ENCODE data around the gene CDK14. TPM values are rescaled to one million over a fixed set of nuclear protein-coding genes. Genes with fewer than 3 reads are reported as not detected.
"Not testable (repeated sequence)": the region's sequence is repeated elsewhere in the genome, so short reads cannot be mapped to it uniquely, and the experiment has no call there.

CDK14 gene
- total RNA-seq, 2 donors from 2014 or later, result 8.7 to 13.4 TPM

- H3K27ac ChIP-seq (ENCODE audit: low read depth, low read length), result no peak overlapping the region
- H3K9me3 Mint-ChIP-seq, result no peaks in the 10 kb centered on the region
- no peaks in the 10 kb centered on the region for H3K27me3 ChIP-seq (ENCODE audit: control insufficient read depth, insufficient read depth, low read length, poor library complexity, severe bottlenecking)
- peaks cover 13% of the 10 kb centered on the region for H3K9me3 ChIP-seq (ENCODE audit: control insufficient read depth, low read length)
- H3K36me3 Mint-ChIP-seq (ENCODE audit: low read depth), result no peaks in the 10 kb centered on the region
- no peak for DNase-seq
- no peak overlapping the region for H3K4me3 Mint-ChIP-seq
- H3K4me1 Mint-ChIP-seq, result peaks cover 15% of the 10 kb centered on the region
- no peaks in the 10 kb centered on the region for H3K27me3 Mint-ChIP-seq (ENCODE audit: insufficient read depth)
- no peak overlapping the region for H3K9ac ChIP-seq (ENCODE audit: extremely low read depth, low read length, poor library complexity, severe bottlenecking)
- no peaks in the 10 kb centered on the region for H3K36me3 ChIP-seq (ENCODE audit: control insufficient read depth, insufficient read depth, low read length)
- no peak overlapping the region for H3K27ac Mint-ChIP-seq
- H3K4me1 ChIP-seq (ENCODE audit: control insufficient read depth, insufficient read depth, low read length), result no peaks in the 10 kb centered on the region
- no peak overlapping the region for H3K4me3 ChIP-seq (ENCODE audit: low read length)
- no peak for TF ChIP-seq CTCF (conservative IDR thresholded peaks at IDR 0.05)
These were observed 172.9 kb downstream of the CDK14 start for GRCh38 chr7:90769036-90769435.

- H3K36me3 ChIP-seq (ENCODE audit: control insufficient read depth, insufficient read depth, low read length); H3K9me3 Mint-ChIP-seq; H3K4me1 ChIP-seq (ENCODE audit: control insufficient read depth, insufficient read depth, low read length); H3K4me3 ChIP-seq (ENCODE audit: low read length); H3K4me3 Mint-ChIP-seq; DNase-seq; H3K36me3 Mint-ChIP-seq (ENCODE audit: low read depth); H3K27me3 Mint-ChIP-seq (ENCODE audit: insufficient read depth); H3K9ac ChIP-seq (ENCODE audit: extremely low read depth, low read length, poor library complexity, severe bottlenecking); H3K4me1 Mint-ChIP-seq; H3K27ac Mint-ChIP-seq; H3K27me3 ChIP-seq (ENCODE audit: control insufficient read depth, insufficient read depth, low read length, poor library complexity, severe bottlenecking); H3K27ac ChIP-seq (ENCODE audit: low read depth, low read length): not testable (repeated sequence)
- 98 to 100% methylated on average over 2 to 5 of the region's 5 CpGs for WGBS, 2 experiments (ENCODE audit: insufficient coverage in 1 of 2, insufficient read length in 1 of 2)
- H3K9me3 ChIP-seq (ENCODE audit: control insufficient read depth, low read length), result peaks cover 13% of the 10 kb centered on the region
These were observed 173.4 kb downstream of the CDK14 start for GRCh38 chr7:90769566-90769965.

GRCh38 chr7:90771281-90771680 is 175.2 kb downstream of the CDK14 start:
- H3K27me3 Mint-ChIP-seq (ENCODE audit: insufficient read depth), result no peaks in the 10 kb centered on the region
- WGBS, 2 experiments (ENCODE audit: insufficient coverage in 1 of 2, insufficient read length in 1 of 2), result 89 to 100% methylated on average over 1 to 2 of the region's 2 CpGs
- H3K36me3 Mint-ChIP-seq (ENCODE audit: low read depth), result no peaks in the 10 kb centered on the region
- H3K9ac ChIP-seq (ENCODE audit: extremely low read depth, low read length, poor library complexity, severe bottlenecking), result no peak overlapping the region
- H3K27me3 ChIP-seq (ENCODE audit: control insufficient read depth, insufficient read depth, low read length, poor library complexity, severe bottlenecking), result no peaks in the 10 kb centered on the region
- no peaks in the 10 kb centered on the region for H3K36me3 ChIP-seq (ENCODE audit: control insufficient read depth, insufficient read depth, low read length)
- H3K27ac Mint-ChIP-seq, result no peak overlapping the region
- DNase-seq, result no peak
- no peaks in the 10 kb centered on the region for H3K4me1 Mint-ChIP-seq
- H3K4me3 Mint-ChIP-seq, result no peak overlapping the region
- H3K9me3 ChIP-seq (ENCODE audit: control insufficient read depth, low read length), result peaks cover 13% of the 10 kb centered on the region
- TF ChIP-seq CTCF (conservative IDR thresholded peaks at IDR 0.05), result no peak
- H3K9me3 Mint-ChIP-seq, result no peaks in the 10 kb centered on the region
- no peak overlapping the region for H3K4me3 ChIP-seq (ENCODE audit: low read length)
- no peaks in the 10 kb centered on the region for H3K4me1 ChIP-seq (ENCODE audit: control insufficient read depth, insufficient read depth, low read length)
- no peak overlapping the region for H3K27ac ChIP-seq (ENCODE audit: low read depth, low read length)

- no peaks in the 10 kb centered on the region for H3K27me3 Mint-ChIP-seq (ENCODE audit: insufficient read depth)
- no peaks in the 10 kb centered on the region for H3K4me1 Mint-ChIP-seq
- H3K27me3 ChIP-seq (ENCODE audit: control insufficient read depth, insufficient read depth, low read length, poor library complexity, severe bottlenecking), result no peaks in the 10 kb centered on the region
- no peak overlapping the region for H3K9ac ChIP-seq (ENCODE audit: extremely low read depth, low read length, poor library complexity, severe bottlenecking)
- no peaks in the 10 kb centered on the region for H3K36me3 Mint-ChIP-seq (ENCODE audit: low read depth)
- TF ChIP-seq CTCF (conservative IDR thresholded peaks at IDR 0.05), result no peak
- H3K36me3 ChIP-seq (ENCODE audit: control insufficient read depth, insufficient read depth, low read length), result no peaks in the 10 kb centered on the region
- no peaks in the 10 kb centered on the region for H3K9me3 Mint-ChIP-seq
- no peak overlapping the region for H3K4me3 Mint-ChIP-seq
- 89 to 90% methylated on average over 4 to 6 of the region's 6 CpGs for WGBS, 2 experiments (ENCODE audit: insufficient coverage in 1 of 2, insufficient read length in 1 of 2)
- H3K4me3 ChIP-seq (ENCODE audit: low read length), result no peak overlapping the region
- peaks cover 13% of the 10 kb centered on the region for H3K9me3 ChIP-seq (ENCODE audit: control insufficient read depth, low read length)
- no peaks in the 10 kb centered on the region for H3K4me1 ChIP-seq (ENCODE audit: control insufficient read depth, insufficient read depth, low read length)
- DNase-seq, result no peak
- H3K27ac Mint-ChIP-seq, result peak overlapping the region; percentile 13
- no peak overlapping the region for H3K27ac ChIP-seq (ENCODE audit: low read depth, low read length)
These were observed 176.3 kb downstream of the CDK14 start for GRCh38 chr7:90772410-90772809.
